Measurements from ENCODE around the gene ATRIP.

ATRIP gene

GRCh38 chr3:48409291-48410201 is 37.0 kb upstream of the ATRIP start:
- no peaks in the 10 kb centered on the region for H3K4me1 ChIP-seq (ENCODE audit: insufficient read depth, low read length, severe bottlenecking)
- H3K4me2 ChIP-seq (ENCODE audit: low read length), result no peak overlapping the region
- H3K9me2 ChIP-seq (ENCODE audit: low read depth, low read length), result no peaks in the 10 kb centered on the region
- H3K4me3 ChIP-seq (ENCODE audit: low read depth, low read length, poor library complexity, severe bottlenecking), result no peak overlapping the region
- H2AFZ ChIP-seq (ENCODE audit: low read length), result no peak overlapping the region
- H3K27ac ChIP-seq (ENCODE audit: low read depth, low read length, poor library complexity, severe bottlenecking), result no peak overlapping the region
- no peaks in the 10 kb centered on the region for H4K20me1 ChIP-seq (ENCODE audit: insufficient read depth, low read length)
- no peak overlapping the region for H3K9ac ChIP-seq (ENCODE audit: low read length)
- H3K36me3 ChIP-seq (ENCODE audit: insufficient read depth, low read length), result no peaks in the 10 kb centered on the region
- H3K27me3 ChIP-seq (ENCODE audit: insufficient read depth, low read length), result no peaks in the 10 kb centered on the region; the same call in 1 of the 2 replicates
- no peaks in the 10 kb centered on the region for H3F3A ChIP-seq (ENCODE audit: insufficient read depth, low read length)
- no peak for TF ChIP-seq CTCF (IDR thresholded peaks at IDR 0.05; ENCODE audit: low read length)
- TF ChIP-seq EZH2 (IDR thresholded peaks at IDR 0.05; ENCODE audit: borderline replicate concordance, low read length), result no peak
- H3K79me2 ChIP-seq (ENCODE audit: insufficient read depth, low read length), result no peaks in the 10 kb centered on the region
- H3K9me3 ChIP-seq (ENCODE audit: low read length), result no peaks in the 10 kb centered on the region

- Histone ChIP-seq H3K9me3 (ENCODE audit: low read length) (no peaks in the 10 kb centered on the region), H3K4me1 (ENCODE audit: insufficient read depth, low read length, severe bottlenecking) (no peaks in the 10 kb centered on the region), H3K27me3 (ENCODE audit: insufficient read depth, low read length) (no peaks in the 10 kb centered on the region; the same call in 1 of the 2 replicates), H3K4me3 (ENCODE audit: low read depth, low read length, poor library complexity, severe bottlenecking) (no peak overlapping the region), H3K79me2 (ENCODE audit: insufficient read depth, low read length) (no peaks in the 10 kb centered on the region), H3K9ac (ENCODE audit: low read length) (no peak overlapping the region), H3K36me3 (ENCODE audit: insufficient read depth, low read length) (no peaks in the 10 kb centered on the region), H3K9me2 (ENCODE audit: low read depth, low read length) (no peaks in the 10 kb centered on the region), H3F3A (ENCODE audit: insufficient read depth, low read length) (no peaks in the 10 kb centered on the region), H4K20me1 (ENCODE audit: insufficient read depth, low read length) (no peaks in the 10 kb centered on the region), H2AFZ (ENCODE audit: low read length) (no peak overlapping the region), H3K27ac (ENCODE audit: low read depth, low read length, poor library complexity, severe bottlenecking) (no peak overlapping the region), H3K4me2 (ENCODE audit: low read length) (no peak overlapping the region)
- TF ChIP-seq EZH2 (IDR thresholded peaks at IDR 0.05; ENCODE audit: borderline replicate concordance, low read length) (no peak), CTCF (IDR thresholded peaks at IDR 0.05; ENCODE audit: low read length) (no peak)
Measured at GRCh38 chr3:48410205-48411040, 36.1 kb upstream of the ATRIP start.

- Histone ChIP-seq H3K4me2 (ENCODE audit: low read length) (no peak overlapping the region), H3K9ac (ENCODE audit: low read length) (no peak overlapping the region), H3K4me1 (ENCODE audit: insufficient read depth, low read length, severe bottlenecking) (no peaks in the 10 kb centered on the region), H4K20me1 (ENCODE audit: insufficient read depth, low read length) (no peaks in the 10 kb centered on the region), H2AFZ (ENCODE audit: low read length) (no peak overlapping the region), H3F3A (ENCODE audit: insufficient read depth, low read length) (no peaks in the 10 kb centered on the region), H3K27ac (ENCODE audit: low read depth, low read length, poor library complexity, severe bottlenecking) (no peak overlapping the region), H3K9me3 (ENCODE audit: low read length) (no peaks in the 10 kb centered on the region), H3K9me2 (ENCODE audit: low read depth, low read length) (no peaks in the 10 kb centered on the region), H3K36me3 (ENCODE audit: insufficient read depth, low read length) (no peaks in the 10 kb centered on the region), H3K27me3 (ENCODE audit: insufficient read depth, low read length) (peaks cover 5% of the 10 kb centered on the region; the same call in 1 of the 2 replicates), H3K4me3 (ENCODE audit: low read depth, low read length, poor library complexity, severe bottlenecking) (no peak overlapping the region), H3K79me2 (ENCODE audit: insufficient read depth, low read length) (no peaks in the 10 kb centered on the region)
- TF ChIP-seq CTCF (IDR thresholded peaks at IDR 0.05; ENCODE audit: low read length) (no peak), EZH2 (IDR thresholded peaks at IDR 0.05; ENCODE audit: borderline replicate concordance, low read length) (no peak)
Measured at GRCh38 chr3:48411041-48411588, 35.4 kb upstream of the ATRIP start.

Data from OCI-LY1 (cell line).